Mesendoderm (in vitro differentiated cells): ENCODE results near the gene EIF4G3.

Experiments
- DNase-seq: peaks from one replicate; pipeline ENCODE4 v3.0.0; 2013
- H2AK5ac ChIP-seq: 2 replicates; pipeline ENCODE4 v1.6.1; 2013; ENCODE audit warnings: low read length, inconsistent platforms
- H2BK120ac ChIP-seq: 2 replicates; pipeline ENCODE4 v1.6.1; 2013; ENCODE audit warnings: low read depth, mild to moderate bottlenecking, low read length, moderate library complexity, mixed read lengths
- H2BK15ac ChIP-seq: replicated peaks from 2 replicates; pipeline ENCODE4 v1.6.1; 2013; ENCODE audit warnings: low read depth, mild to moderate bottlenecking, moderate library complexity
- H2BK5ac ChIP-seq: 2 replicates; pipeline ENCODE4 v1.6.1; 2013; ENCODE audit warnings: low read length, inconsistent platforms
- H3K18ac ChIP-seq: 2 replicates; pipeline ENCODE4 v1.6.1; 2013; ENCODE audit warnings: mild to moderate bottlenecking, low read length, mixed read lengths
- H3K23ac ChIP-seq: one replicate; pipeline ENCODE4 v1.6.1; 2013; ENCODE audit warnings: low read length
- H3K27ac ChIP-seq: 2 replicates; pipeline ENCODE4 v1.5.1; 2013; ENCODE audit warnings: low read depth, mild to moderate bottlenecking, inconsistent platforms, low read length, moderate library complexity
- H3K27me3 ChIP-seq: 2 replicates; pipeline ENCODE4 v1.6.1; 2013; ENCODE audit warnings: low read length, control low read depth, mild to moderate bottlenecking, inconsistent platforms; ENCODE audit not compliant: insufficient read depth, poor library complexity
- H3K36me3 ChIP-seq: 2 replicates; pipeline ENCODE4 v1.6.1; 2013; ENCODE audit warnings: low read length, inconsistent platforms; ENCODE audit not compliant: control insufficient read depth, insufficient read depth
- H3K4ac ChIP-seq: one replicate; pipeline ENCODE4 v1.6.1; 2013; ENCODE audit warnings: low read depth, mild to moderate bottlenecking, low read length, moderate library complexity
- H3K4me1 ChIP-seq: 2 replicates; pipeline ENCODE4 v1.6.1; 2013; ENCODE audit warnings: low read depth, low read length, inconsistent platforms; ENCODE audit not compliant: control insufficient read depth
- H3K4me2 ChIP-seq: 2 replicates; pipeline ENCODE4 v1.6.1; 2013; ENCODE audit warnings: low read length
- H3K4me3 ChIP-seq: 2 replicates; pipeline ENCODE4 v1.5.1; 2013; ENCODE audit warnings: mild to moderate bottlenecking, low read length
- H3K56ac ChIP-seq: one replicate; pipeline ENCODE4 v1.6.1; 2013; ENCODE audit warnings: low read length
- H3K79me1 ChIP-seq: 2 replicates; pipeline ENCODE4 v1.6.1; 2013; ENCODE audit warnings: low read length, inconsistent platforms
- H3K79me2 ChIP-seq: 2 replicates; pipeline ENCODE4 v1.6.1; 2013; ENCODE audit warnings: mild to moderate bottlenecking, low read length; ENCODE audit not compliant: control insufficient read depth, insufficient read depth
- H3K9ac ChIP-seq: 2 replicates; pipeline ENCODE4 v1.6.1; 2013; ENCODE audit warnings: low read length, inconsistent platforms
- H4K5ac ChIP-seq: one replicate; pipeline ENCODE4 v1.6.1; 2013; ENCODE audit warnings: low read length
- H4K8ac ChIP-seq: one replicate; pipeline ENCODE4 v1.6.1; 2013; ENCODE audit warnings: low read depth, mild to moderate bottlenecking, control low read depth, low read length, moderate library complexity
- WGBS: extraction: QIAGEN DNeasy Blood & Tissue Kit; methylation state at CpG from one replicate; pipeline ENCODE4 v1.1.7; 2013; ENCODE audit warnings: low lambda C conversion rate, missing lambda C conversion rate; ENCODE audit not compliant: insufficient coverage; ENCODE audit errors: extremely low coverage; 5-methylcytosine and 5-hydroxymethylcytosine counted together

Gene EIF4G3

DNA sequence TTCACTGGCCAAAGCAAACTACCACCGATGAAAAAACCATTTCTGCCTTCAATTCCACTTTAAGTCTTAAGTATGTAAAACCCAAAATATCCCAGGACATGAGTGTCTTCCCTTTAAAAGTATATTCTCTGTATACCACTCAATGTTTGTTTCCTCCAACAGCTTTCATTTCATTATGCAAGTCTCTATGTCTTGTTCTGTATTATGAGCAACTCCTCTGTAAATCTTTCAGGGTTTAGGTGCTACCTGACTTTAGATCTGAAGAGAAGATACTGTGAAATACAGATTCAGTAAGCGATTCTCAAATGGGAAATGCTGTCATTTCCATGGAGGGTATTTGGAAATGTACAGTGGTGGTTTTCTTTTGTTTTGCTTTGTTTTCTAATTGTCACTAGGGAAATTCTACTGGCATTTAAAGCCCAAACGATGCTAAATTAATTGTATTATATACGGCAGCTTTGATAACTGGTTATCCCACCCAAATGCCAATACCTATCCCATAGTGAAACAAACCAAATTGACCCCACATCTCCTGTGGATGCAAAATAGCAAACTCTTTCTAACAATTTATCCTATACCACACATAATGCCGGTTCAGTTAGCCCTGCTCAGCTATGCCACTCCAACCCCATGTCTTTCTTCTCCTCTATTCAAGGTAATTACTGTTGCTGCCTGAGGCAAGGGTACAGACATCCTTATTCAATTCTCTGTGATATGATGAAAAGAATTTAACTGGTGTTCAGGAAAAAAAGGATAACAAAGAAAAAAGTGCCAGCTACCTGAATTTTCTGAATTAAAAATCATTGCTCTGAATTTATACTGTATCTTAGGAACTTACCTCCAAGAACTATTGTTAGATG is 182.8 kb downstream of the EIF4G3 start:
- H3K4me1 ChIP-seq, result no peaks in the 10 kb centered on the region
- DNase-seq, result peak; percentile 24
- H3K27me3 ChIP-seq, result no peaks in the 10 kb centered on the region
- no peak overlapping the region for H3K27ac ChIP-seq
- no peak overlapping the region for H2BK120ac ChIP-seq
- no peak overlapping the region for H3K9ac ChIP-seq
- H3K79me1 ChIP-seq, result peaks cover 2% of the 10 kb centered on the region
- peaks cover 2% of the 10 kb centered on the region for H3K79me2 ChIP-seq
- H2AK5ac ChIP-seq, result no peak overlapping the region
- H4K8ac ChIP-seq, result no peak overlapping the region
- no peak overlapping the region for H4K5ac ChIP-seq
- H2BK5ac ChIP-seq, result no peak overlapping the region
- H3K18ac ChIP-seq, result no peak overlapping the region
- H3K23ac ChIP-seq, result no peak overlapping the region
- H3K4ac ChIP-seq, result no peak overlapping the region
- H3K56ac ChIP-seq, result no peak overlapping the region
- H3K4me3 ChIP-seq, result no peak overlapping the region
- WGBS, result no CpG with 5 or more reads among the region's 5 CpGs
- no peak overlapping the region for H2BK15ac ChIP-seq
- H3K4me2 ChIP-seq, result no peak overlapping the region
- H3K36me3 ChIP-seq, result no peaks in the 10 kb centered on the region

DNA sequence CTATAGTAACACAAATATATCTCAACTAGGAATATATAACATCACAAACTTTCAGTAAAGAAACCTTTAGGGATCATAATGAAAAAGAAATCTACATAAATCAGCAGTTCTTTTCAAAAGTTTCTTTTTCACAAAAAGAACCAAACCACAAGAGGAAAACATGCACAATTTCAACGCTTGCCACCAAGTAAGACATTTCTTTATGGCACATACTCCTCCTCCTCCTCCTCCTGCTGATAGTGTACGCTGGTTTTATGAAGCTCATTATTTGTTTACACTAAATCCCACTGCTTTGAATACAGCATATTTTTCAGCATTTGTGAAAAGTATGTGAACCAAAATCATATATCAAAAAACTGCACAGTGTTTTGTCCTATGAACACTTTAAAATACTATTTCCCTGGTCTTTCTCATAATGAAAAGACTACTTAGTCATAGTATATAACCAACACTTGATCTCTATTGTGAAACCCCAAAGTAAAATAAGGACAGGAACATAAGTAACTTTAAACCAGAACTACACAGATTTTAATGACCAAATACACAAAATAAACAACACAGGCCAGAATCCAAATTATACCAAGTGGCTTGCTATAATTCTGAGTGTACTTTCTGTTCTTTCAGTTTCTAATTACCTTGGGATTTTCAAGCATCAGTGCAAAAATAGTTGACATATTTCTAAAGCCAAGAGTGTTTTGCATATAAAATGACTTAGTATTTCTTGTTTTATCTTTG is 184.2 kb downstream of the EIF4G3 start:
- Histone ChIP-seq H3K4me3 (no peak overlapping the region), H2AK5ac (no peak overlapping the region), H3K4me1 (no peaks in the 10 kb centered on the region), H3K36me3 (no peaks in the 10 kb centered on the region), H2BK120ac (no peak overlapping the region), H3K23ac (no peak overlapping the region), H2BK5ac (no peak overlapping the region), H2BK15ac (no peak overlapping the region), H3K56ac (no peak overlapping the region), H3K27me3 (no peaks in the 10 kb centered on the region), H3K9ac (no peak overlapping the region), H3K18ac (no peak overlapping the region), H3K4me2 (no peak overlapping the region), H3K4ac (no peak overlapping the region), H4K5ac (no peak overlapping the region), H3K27ac (no peak overlapping the region), H4K8ac (no peak overlapping the region), H3K79me1 (peaks cover 2% of the 10 kb centered on the region), H3K79me2 (peaks cover 2% of the 10 kb centered on the region)
- WGBS, result no CpG with 5 or more reads among the region's 2 CpGs
- no peak for DNase-seq

GRCh38 chr1:20988943-20989342 is 187.8 kb downstream of the EIF4G3 start:
- Histone ChIP-seq H3K79me1 (no peaks in the 10 kb centered on the region), H2AK5ac (no peak overlapping the region), H2BK15ac (no peak overlapping the region), H4K8ac (no peak overlapping the region), H3K4ac (no peak overlapping the region), H3K27me3 (no peaks in the 10 kb centered on the region), H3K79me2 (no peaks in the 10 kb centered on the region), H3K18ac (no peak overlapping the region), H2BK5ac (no peak overlapping the region), H4K5ac (no peak overlapping the region), H3K56ac (no peak overlapping the region), H3K27ac (no peak overlapping the region), H3K4me2 (no peak overlapping the region), H3K9ac (no peak overlapping the region), H3K4me1 (no peaks in the 10 kb centered on the region), H2BK120ac (no peak overlapping the region), H3K36me3 (no peaks in the 10 kb centered on the region), H3K4me3 (no peak overlapping the region), H3K23ac (no peak overlapping the region)
- WGBS, result no CpG with 5 or more reads among the region's 6 CpGs
- no peak for DNase-seq

DNA sequence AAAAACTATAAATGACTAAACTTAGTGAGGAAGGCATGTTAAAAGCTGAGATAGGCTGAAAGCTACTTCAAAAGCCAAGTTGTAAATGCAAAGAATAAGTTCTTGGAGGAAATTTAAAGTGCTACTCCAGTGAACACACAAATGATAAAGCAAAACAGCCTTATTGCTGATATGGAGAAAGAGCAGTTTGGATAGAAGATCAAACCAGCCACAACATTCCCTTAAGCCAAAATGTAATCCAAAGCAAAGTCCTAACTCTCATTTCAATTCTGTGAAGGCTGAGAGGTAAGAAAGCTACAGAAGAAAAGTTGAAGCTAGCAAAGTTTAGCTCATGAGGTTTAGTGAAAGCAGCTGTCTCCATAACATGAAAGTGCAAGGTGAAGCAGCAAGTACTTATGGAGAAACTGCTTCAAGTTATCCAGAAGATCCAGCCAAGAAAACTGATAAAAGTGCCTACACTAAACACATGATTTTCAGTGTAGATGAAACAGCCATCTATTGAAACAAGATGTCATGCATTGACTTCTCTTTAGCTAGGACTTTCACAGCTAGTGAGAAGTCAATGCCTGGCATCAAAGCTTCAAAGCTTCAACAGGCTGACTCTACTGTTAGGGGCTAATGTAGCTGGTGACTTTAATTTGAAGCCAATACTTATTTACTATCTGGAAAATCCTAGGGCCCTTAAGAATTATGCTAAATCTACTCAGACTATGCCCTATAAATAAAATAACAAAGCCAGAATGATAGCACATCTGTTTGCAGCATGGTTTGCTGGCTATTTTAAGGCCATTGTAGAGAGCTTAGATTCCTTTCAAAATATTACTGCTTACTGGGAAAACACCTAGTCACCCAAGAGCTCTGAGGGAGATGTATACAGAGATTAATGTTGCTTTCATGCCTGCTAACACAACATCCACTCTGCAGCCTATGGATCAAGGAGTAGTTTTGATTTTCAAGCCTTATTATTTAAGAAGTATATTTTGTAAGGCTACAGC is 188.6 kb downstream of the EIF4G3 start:
- H3K4me3 ChIP-seq, result no peak overlapping the region
- H2BK120ac ChIP-seq, result no peak overlapping the region
- no peak for DNase-seq
- H4K8ac ChIP-seq, result no peak overlapping the region
- no peak overlapping the region for H2AK5ac ChIP-seq
- no peak overlapping the region for H3K9ac ChIP-seq
- H2BK15ac ChIP-seq, result no peak overlapping the region
- H3K36me3 ChIP-seq, result no peaks in the 10 kb centered on the region
- no peak overlapping the region for H2BK5ac ChIP-seq
- no peak overlapping the region for H3K18ac ChIP-seq
- H3K4ac ChIP-seq, result no peak overlapping the region
- H3K27ac ChIP-seq, result no peak overlapping the region
- no peaks in the 10 kb centered on the region for H3K79me1 ChIP-seq
- H3K23ac ChIP-seq, result no peak overlapping the region
- H3K4me1 ChIP-seq, result no peaks in the 10 kb centered on the region
- no peak overlapping the region for H3K4me2 ChIP-seq
- H3K56ac ChIP-seq, result no peak overlapping the region
- no peak overlapping the region for H4K5ac ChIP-seq
- H3K79me2 ChIP-seq, result no peaks in the 10 kb centered on the region
- H3K27me3 ChIP-seq, result no peaks in the 10 kb centered on the region

GRCh38 chr1:20983297-20983889 is 193.3 kb downstream of the EIF4G3 start:
- no peak for DNase-seq
- peaks cover 2% of the 10 kb centered on the region for H3K79me1 ChIP-seq
- no peak overlapping the region for H3K23ac ChIP-seq
- H3K56ac ChIP-seq, result no peak overlapping the region
- no peak overlapping the region for H3K27ac ChIP-seq
- H2BK5ac ChIP-seq, result no peak overlapping the region
- WGBS, result no CpG with 5 or more reads among the region's 3 CpGs
- no peak overlapping the region for H3K9ac ChIP-seq
- no peaks in the 10 kb centered on the region for H3K27me3 ChIP-seq
- no peaks in the 10 kb centered on the region for H3K36me3 ChIP-seq
- no peak overlapping the region for H3K4ac ChIP-seq
- no peak overlapping the region for H3K4me3 ChIP-seq
- no peak overlapping the region for H2BK120ac ChIP-seq
- H3K79me2 ChIP-seq, result no peaks in the 10 kb centered on the region
- H3K4me1 ChIP-seq, result no peaks in the 10 kb centered on the region
- H3K4me2 ChIP-seq, result no peak overlapping the region
- H2BK15ac ChIP-seq, result no peak overlapping the region
- H4K8ac ChIP-seq, result no peak overlapping the region
- H3K18ac ChIP-seq, result no peak overlapping the region
- H2AK5ac ChIP-seq, result no peak overlapping the region
- H4K5ac ChIP-seq, result no peak overlapping the region
